ENCODE results near the gene CASP8AP2.

DNA sequence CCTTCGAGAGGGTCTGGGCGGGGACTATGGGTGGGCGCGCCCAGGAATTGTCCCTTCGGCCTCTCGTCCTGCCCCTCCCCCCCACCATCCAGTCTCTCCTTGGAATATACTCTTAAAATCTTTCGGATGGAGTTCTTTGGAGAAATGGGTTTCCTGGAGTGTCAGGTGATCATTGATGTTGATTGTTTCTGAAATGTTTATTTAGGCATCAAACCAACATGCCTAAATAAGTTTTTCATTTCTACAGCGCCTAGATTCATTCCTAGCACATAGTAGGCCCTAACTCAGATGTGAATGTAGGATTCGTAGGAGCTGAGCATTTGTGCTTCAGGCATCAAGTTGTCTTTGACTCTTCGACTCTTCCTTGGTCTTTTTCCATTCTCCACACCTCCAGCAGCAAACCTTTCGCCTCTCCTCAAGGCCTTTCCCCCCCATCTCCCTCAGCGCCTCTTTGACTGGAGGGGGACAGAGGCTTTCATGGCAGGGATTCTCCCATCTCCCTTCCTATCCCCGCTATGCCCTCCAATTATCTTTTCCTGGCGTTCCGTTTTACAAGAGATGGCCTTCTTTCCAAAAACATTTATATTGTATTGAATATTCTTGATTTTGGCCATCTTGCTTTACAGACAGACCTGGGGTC is 610 bp downstream of the CASP8AP2 start:
- TF ChIP-seq POLR2A (IDR thresholded peaks at IDR 0.05) (no peak), EP300 (IDR thresholded peaks at IDR 0.05; ENCODE audit: low read depth) (no peak)
- TF ChIP-seq, protein P1, sequence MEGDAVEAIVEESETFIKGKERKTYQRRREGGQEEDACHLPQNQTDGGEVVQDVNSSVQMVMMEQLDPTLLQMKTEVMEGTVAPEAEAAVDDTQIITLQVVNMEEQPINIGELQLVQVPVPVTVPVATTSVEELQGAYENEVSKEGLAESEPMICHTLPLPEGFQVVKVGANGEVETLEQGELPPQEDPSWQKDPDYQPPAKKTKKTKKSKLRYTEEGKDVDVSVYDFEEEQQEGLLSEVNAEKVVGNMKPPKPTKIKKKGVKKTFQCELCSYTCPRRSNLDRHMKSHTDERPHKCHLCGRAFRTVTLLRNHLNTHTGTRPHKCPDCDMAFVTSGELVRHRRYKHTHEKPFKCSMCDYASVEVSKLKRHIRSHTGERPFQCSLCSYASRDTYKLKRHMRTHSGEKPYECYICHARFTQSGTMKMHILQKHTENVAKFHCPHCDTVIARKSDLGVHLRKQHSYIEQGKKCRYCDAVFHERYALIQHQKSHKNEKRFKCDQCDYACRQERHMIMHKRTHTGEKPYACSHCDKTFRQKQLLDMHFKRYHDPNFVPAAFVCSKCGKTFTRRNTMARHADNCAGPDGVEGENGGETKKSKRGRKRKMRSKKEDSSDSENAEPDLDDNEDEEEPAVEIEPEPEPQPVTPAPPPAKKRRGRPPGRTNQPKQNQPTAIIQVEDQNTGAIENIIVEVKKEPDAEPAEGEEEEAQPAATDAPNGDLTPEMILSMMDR (IDR thresholded peaks at IDR 0.05) = no peak
